Retinal pigment epithelial cell (primary cell): Measurements from ENCODE around the gene TECR.

Experiments used
- DNase-seq: peaks from one replicate; pipeline ENCODE4 v3.0.0-alpha.2; 2010; ENCODE audit warnings: low read depth
- H3K4me3 ChIP-seq: 2 replicates; pipeline ENCODE4 v1.5.1; 2011; ENCODE audit warnings: mild to moderate bottlenecking, low read length, control low read depth, moderate library complexity
- TF ChIP-seq, protein P1 (sequence below): conservative IDR thresholded peaks from 2 replicates; pipeline ENCODE4 v1.5.1; 2011; ENCODE audit warnings: low read depth, low read length, control low read depth, inconsistent platforms

TECR gene

DNA sequence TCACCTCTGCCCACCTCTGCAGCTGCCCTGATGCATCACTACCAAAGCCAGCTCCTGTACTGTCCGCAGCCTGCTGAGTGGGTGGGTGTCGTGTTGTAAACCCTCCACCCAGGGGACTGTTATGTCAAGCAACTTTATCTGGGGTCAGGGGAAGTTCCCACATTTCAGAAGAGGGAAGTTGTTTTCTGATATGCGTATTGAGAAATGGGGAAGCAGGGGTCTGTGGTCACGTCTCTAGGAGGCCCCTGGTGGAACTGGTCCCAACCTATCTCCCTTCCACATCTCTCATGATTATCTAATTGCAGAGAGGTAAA is 84.7 kb downstream of the TECR start:
- TF ChIP-seq, protein P1, sequence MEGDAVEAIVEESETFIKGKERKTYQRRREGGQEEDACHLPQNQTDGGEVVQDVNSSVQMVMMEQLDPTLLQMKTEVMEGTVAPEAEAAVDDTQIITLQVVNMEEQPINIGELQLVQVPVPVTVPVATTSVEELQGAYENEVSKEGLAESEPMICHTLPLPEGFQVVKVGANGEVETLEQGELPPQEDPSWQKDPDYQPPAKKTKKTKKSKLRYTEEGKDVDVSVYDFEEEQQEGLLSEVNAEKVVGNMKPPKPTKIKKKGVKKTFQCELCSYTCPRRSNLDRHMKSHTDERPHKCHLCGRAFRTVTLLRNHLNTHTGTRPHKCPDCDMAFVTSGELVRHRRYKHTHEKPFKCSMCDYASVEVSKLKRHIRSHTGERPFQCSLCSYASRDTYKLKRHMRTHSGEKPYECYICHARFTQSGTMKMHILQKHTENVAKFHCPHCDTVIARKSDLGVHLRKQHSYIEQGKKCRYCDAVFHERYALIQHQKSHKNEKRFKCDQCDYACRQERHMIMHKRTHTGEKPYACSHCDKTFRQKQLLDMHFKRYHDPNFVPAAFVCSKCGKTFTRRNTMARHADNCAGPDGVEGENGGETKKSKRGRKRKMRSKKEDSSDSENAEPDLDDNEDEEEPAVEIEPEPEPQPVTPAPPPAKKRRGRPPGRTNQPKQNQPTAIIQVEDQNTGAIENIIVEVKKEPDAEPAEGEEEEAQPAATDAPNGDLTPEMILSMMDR: no peak
- no peak for DNase-seq
- no peak overlapping the region for H3K4me3 ChIP-seq
